Esophagus squamous epithelium (tissue), 5 donors: ENCODE data around the gene LMTK2. TPM values are rescaled to one million over a fixed set of nuclear protein-coding genes. Genes with fewer than 3 reads are reported as not detected.
A peak's percentile ranks its signal among the peaks of the same experiment; 100 is the strongest.

Experiments
- DNase-seq: peaks from one replicate; lab custom pipeline; 2025; lab: John Stamatoyannopoulos, UW
- H3K27ac ChIP-seq, 4 donors: fragments of 200-600 bp; sonication (generic); one replicate each; pipeline ENCODE4 v1.5.1; 2016 to 2019; ENCODE audit warnings: mild to moderate bottlenecking in 1 of 4
- H3K27me3 ChIP-seq, 4 donors: fragments of 200-600 bp; sonication (generic); 1 replicate in 3 of 4; 2 replicates in 1 of 4; pipeline versions ENCODE4 v1.5.1 to v1.6.0; 2017 to 2021; ENCODE audit warnings: antibody characterized with exemption in 1 of 4
- H3K36me3 ChIP-seq, 3 donors: fragments of 200-600 bp; sonication (generic); one replicate each; pipeline ENCODE4 v1.5.1; 2016 to 2019
- H3K4me1 ChIP-seq, 3 donors: fragments of 200-600 bp; sonication (generic); one replicate each; pipeline ENCODE4 v1.5.1; 2017 to 2019
- H3K4me3 ChIP-seq, 4 donors: fragments of 200-600 bp; sonication (generic); 1 replicate in 3 of 4; 2 replicates in 1 of 4; pipeline ENCODE4 v1.5.1; 2016 to 2019; ENCODE audit warnings: mild to moderate bottlenecking in 2 of 4, moderate library complexity in 1 of 4
- H3K9me3 ChIP-seq, 3 donors: fragments of 200-600 bp; sonication (generic); one replicate each; pipeline ENCODE4 v1.5.1; 2016 to 2019
- POLR2A ChIP-seq, 4 donors: fragments of 450-650 bp; IDR thresholded peaks; one replicate each; pipeline ENCODE4 v1.6.1; 2017; ENCODE audit warnings: antibody characterized with exemption in 4 of 4, mild to moderate bottlenecking in 4 of 4, moderate library complexity in 3 of 4
- WGBS, 2 donors: methylation state at CpG; one replicate each; pipeline ENCODE4 v1.1.5; 2018; 5-methylcytosine and 5-hydroxymethylcytosine counted together
- intact Hi-C: fragments of 100-400 bp; cut with DNase I; formaldehyde crosslinking; loops from one replicate; pipeline ENCODE4 v1.15.0; 2022
- total RNA-seq, 4 donors: library from RNA; depleted of rRNA; stranded (reverse); fragments of >200 nt; gene quantifications; one replicate each; pipeline ENCODE4 v1.1.0, GENCODE V29; 2016
- TF ChIP-seq, protein P1 (sequence below), 6 experiments: fragments of 450-650 bp in 4 of 6; fragments of 200-600 bp in 2 of 6; sonication (generic) in 2 of 6; IDR thresholded peaks; one replicate each; pipeline ENCODE4 v1.5.1; 2016 to 2019; ENCODE audit warnings: antibody characterized with exemption in 6 of 6, mild to moderate bottlenecking in 4 of 6, moderate library complexity in 4 of 6
- donor health status: DM: yes; HTN: yes; CAD: no.

The LMTK2 gene
- total RNA-seq, 4 donors from 2014 or later = 16.0 to 29.3 (median 20.3) TPM

GRCh38 chr7:98100088-98100487, 6.6 kb upstream of the LMTK2 start:
- Histone ChIP-seq H3K4me1 (no peaks in the 10 kb centered on the region), H3K4me3 (no peak overlapping the region), H3K36me3 (no peaks in the 10 kb centered on the region), H3K9me3 (peaks cover 0 to 52% (median 10%) of the 10 kb centered on the region in 3 donors), H3K27me3 (no peaks in the 10 kb centered on the region), H3K27ac (no peak overlapping the region)
- WGBS, 2 donors = 72 to 95% methylated on average over 1 of the region's 1 CpG
- no peak for TF ChIP-seq POLR2A (IDR thresholded peaks at IDR 0.05)
- TF ChIP-seq, protein P1, sequence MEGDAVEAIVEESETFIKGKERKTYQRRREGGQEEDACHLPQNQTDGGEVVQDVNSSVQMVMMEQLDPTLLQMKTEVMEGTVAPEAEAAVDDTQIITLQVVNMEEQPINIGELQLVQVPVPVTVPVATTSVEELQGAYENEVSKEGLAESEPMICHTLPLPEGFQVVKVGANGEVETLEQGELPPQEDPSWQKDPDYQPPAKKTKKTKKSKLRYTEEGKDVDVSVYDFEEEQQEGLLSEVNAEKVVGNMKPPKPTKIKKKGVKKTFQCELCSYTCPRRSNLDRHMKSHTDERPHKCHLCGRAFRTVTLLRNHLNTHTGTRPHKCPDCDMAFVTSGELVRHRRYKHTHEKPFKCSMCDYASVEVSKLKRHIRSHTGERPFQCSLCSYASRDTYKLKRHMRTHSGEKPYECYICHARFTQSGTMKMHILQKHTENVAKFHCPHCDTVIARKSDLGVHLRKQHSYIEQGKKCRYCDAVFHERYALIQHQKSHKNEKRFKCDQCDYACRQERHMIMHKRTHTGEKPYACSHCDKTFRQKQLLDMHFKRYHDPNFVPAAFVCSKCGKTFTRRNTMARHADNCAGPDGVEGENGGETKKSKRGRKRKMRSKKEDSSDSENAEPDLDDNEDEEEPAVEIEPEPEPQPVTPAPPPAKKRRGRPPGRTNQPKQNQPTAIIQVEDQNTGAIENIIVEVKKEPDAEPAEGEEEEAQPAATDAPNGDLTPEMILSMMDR (IDR thresholded peaks at IDR 0.05) = no peak
- intact Hi-C loops = no loop called here
- DNase-seq = no peak

GRCh38 chr7:98102170-98102569, 4.5 kb upstream of the LMTK2 start:
- H3K27ac ChIP-seq = no peak overlapping the region
- 54 to 71% methylated on average over 1 of the region's 1 CpG for WGBS, 2 donors
- intact Hi-C loops = no loop called here

GRCh38 chr7:98105942-98106544, 619 bp upstream of the LMTK2 start:
- 41 to 51% methylated on average over 3 of the region's 6 CpGs for WGBS, 2 donors
- intact Hi-C loops = loop anchor here (5.0 kb wide), 1 partner anchor 61 kb away; no protein-coding TSS in a partner anchor
- Histone ChIP-seq H3K27ac (peak overlapping the region in 3 of 4 donors; percentile 92 to 94 (median 94)), H3K4me3 (peak overlapping the region in 2 of 4 donors; percentile 84 to 98), H3K36me3 (no peaks in the 10 kb centered on the region), H3K4me1 (peaks cover 0 to 43% (median 16%) of the 10 kb centered on the region in 3 donors), H3K27me3 (no peaks in the 10 kb centered on the region), H3K9me3 (peaks cover 0 to 14% (median 0%) of the 10 kb centered on the region in 3 donors)
- TF ChIP-seq, protein P1 (IDR thresholded peaks at IDR 0.05) = no peak
- DNase-seq = no peak

More at GRCh38 chr7:98102170-98102569, 4.5 kb upstream of the LMTK2 start:
- no peak for DNase-seq
- Histone ChIP-seq H3K4me3 (no peak overlapping the region), H3K9me3 (peaks cover 0 to 35% (median 10%) of the 10 kb centered on the region in 3 donors), H3K27me3 (no peaks in the 10 kb centered on the region), H3K4me1 (peaks cover 0 to 8% (median 6%) of the 10 kb centered on the region in 3 donors), H3K36me3 (no peaks in the 10 kb centered on the region)
- TF ChIP-seq, protein P1 (IDR thresholded peaks at IDR 0.05) = no peak
- TF ChIP-seq POLR2A (IDR thresholded peaks at IDR 0.05) = no peak

GRCh38 chr7:98107313-98107721, 655 bp downstream of the LMTK2 start:
- 0 to 1% methylated on average over 10 to 11 of the region's 32 CpGs for WGBS, 2 donors
- TF ChIP-seq POLR2A (IDR thresholded peaks at IDR 0.05) = no peak
- TF ChIP-seq, protein P1 (IDR thresholded peaks at IDR 0.05) = no peak
- DNase-seq = no peak
- peaks cover 0 to 3% (median 0%) of the 10 kb centered on the region in 3 donors for H3K9me3 ChIP-seq
- peak overlapping the region; percentile 90 to 94 (median 93) for H3K27ac ChIP-seq
- no peaks in the 10 kb centered on the region for H3K27me3 ChIP-seq
- peaks cover 0 to 43% (median 16%) of the 10 kb centered on the region in 3 donors for H3K4me1 ChIP-seq
- intact Hi-C loops = loop anchor here (5.0 kb wide), 1 partner anchor 60 kb away; no protein-coding TSS in a partner anchor
- no peaks in the 10 kb centered on the region for H3K36me3 ChIP-seq
- peak overlapping the region; percentile 84 to 100 (median 92) for H3K4me3 ChIP-seq

- Histone ChIP-seq H3K4me1 (peaks cover 0 to 43% (median 16%) of the 10 kb centered on the region in 3 donors), H3K27me3 (no peaks in the 10 kb centered on the region)
- WGBS, 2 donors = 62 to 63% methylated on average over 11 of the region's 11 CpGs
Observed at GRCh38 chr7:98110249-98111022, 3.8 kb downstream of the LMTK2 start.

More at GRCh38 chr7:98110249-98111022, 3.8 kb downstream of the LMTK2 start:
- TF ChIP-seq, protein P1 (IDR thresholded peaks at IDR 0.05) = no peak
- TF ChIP-seq POLR2A (IDR thresholded peaks at IDR 0.05) = no peak
- Histone ChIP-seq H3K4me3 (no peak overlapping the region), H3K9me3 (no peaks in the 10 kb centered on the region), H3K27ac (peak overlapping the region in 1 of 4 donors; percentile 19), H3K36me3 (no peaks in the 10 kb centered on the region)
- DNase-seq = no peak
- intact Hi-C loops = no loop called here
